Parathyroid adenoma (tissue), 2 donors: ENCODE data around the gene NRTN.

Source experiments
- H2AFZ ChIP-seq: fragments of 300-600 bp; sonication (generic); one replicate; pipeline ENCODE4 v1.7.0; 2017; ENCODE audit warnings: antibody characterized with exemption, mild to moderate bottlenecking
- H3K27ac ChIP-seq: fragments of 300-600 bp; sonication (generic); one replicate; pipeline ENCODE4 v1.7.0; 2017
- H3K27me3 ChIP-seq: fragments of 300-600 bp; sonication (generic); one replicate; pipeline ENCODE4 v1.7.0; 2017; ENCODE audit warnings: low read length; ENCODE audit not compliant: control insufficient read depth, insufficient read depth
- H3K36me3 ChIP-seq: fragments of 300-600 bp; sonication (generic); one replicate; pipeline ENCODE4 v1.7.0; 2017; ENCODE audit warnings: low read length; ENCODE audit not compliant: control insufficient read depth, insufficient read depth
- H3K4me1 ChIP-seq: fragments of 300-600 bp; sonication (generic); one replicate; pipeline ENCODE4 v1.7.0; 2017; ENCODE audit warnings: control low read depth
- H3K4me2 ChIP-seq: fragments of 300-600 bp; sonication (generic); one replicate; pipeline ENCODE4 v1.7.0; 2017; ENCODE audit warnings: low read length
- H3K4me3 ChIP-seq: fragments of 300-600 bp; sonication (generic); one replicate; pipeline ENCODE4 v1.7.0; 2017; ENCODE audit warnings: low read depth, low read length
- H3K79me2 ChIP-seq: fragments of 300-600 bp; sonication (generic); one replicate; pipeline ENCODE4 v1.7.0; 2017; ENCODE audit warnings: control low read depth
- H3K9ac ChIP-seq: fragments of 300-600 bp; sonication (generic); one replicate; pipeline ENCODE4 v1.7.0; 2017; ENCODE audit warnings: mild to moderate bottlenecking
- H3K9me3 ChIP-seq: fragments of 300-600 bp; sonication (generic); one replicate; pipeline ENCODE4 v1.7.0; 2017; ENCODE audit warnings: low read length; ENCODE audit not compliant: control insufficient read depth
- TF ChIP-seq, protein P1 (sequence below): fragments of 300-600 bp; sonication (generic); IDR thresholded peaks from one replicate; pipeline ENCODE4 v1.7.0; 2017; ENCODE audit warnings: antibody characterized with exemption, mild to moderate bottlenecking
- donor health status: primary hyperparathyroidism.

NRTN gene

DNA sequence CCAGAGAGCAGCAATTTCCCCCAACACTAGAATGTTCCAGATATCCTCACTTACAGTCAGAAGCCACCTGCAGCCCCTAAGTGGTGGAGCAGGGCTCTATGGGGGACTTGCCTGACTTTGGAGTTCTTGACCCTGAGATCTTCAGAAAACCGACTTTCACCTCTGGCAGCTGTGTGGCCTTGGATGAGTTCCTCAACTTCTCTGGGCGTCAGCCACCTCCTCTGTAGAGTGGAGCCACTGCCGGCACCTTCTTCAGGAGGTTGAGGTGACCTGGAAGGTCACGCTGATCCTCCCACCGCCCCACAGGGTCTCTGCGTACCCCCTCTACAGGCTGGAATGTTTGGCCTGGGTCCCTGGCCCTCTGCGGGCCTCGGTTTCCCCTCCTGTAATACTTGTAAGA lies 72.6 kb downstream of the NRTN start:
- TF ChIP-seq, protein P1, sequence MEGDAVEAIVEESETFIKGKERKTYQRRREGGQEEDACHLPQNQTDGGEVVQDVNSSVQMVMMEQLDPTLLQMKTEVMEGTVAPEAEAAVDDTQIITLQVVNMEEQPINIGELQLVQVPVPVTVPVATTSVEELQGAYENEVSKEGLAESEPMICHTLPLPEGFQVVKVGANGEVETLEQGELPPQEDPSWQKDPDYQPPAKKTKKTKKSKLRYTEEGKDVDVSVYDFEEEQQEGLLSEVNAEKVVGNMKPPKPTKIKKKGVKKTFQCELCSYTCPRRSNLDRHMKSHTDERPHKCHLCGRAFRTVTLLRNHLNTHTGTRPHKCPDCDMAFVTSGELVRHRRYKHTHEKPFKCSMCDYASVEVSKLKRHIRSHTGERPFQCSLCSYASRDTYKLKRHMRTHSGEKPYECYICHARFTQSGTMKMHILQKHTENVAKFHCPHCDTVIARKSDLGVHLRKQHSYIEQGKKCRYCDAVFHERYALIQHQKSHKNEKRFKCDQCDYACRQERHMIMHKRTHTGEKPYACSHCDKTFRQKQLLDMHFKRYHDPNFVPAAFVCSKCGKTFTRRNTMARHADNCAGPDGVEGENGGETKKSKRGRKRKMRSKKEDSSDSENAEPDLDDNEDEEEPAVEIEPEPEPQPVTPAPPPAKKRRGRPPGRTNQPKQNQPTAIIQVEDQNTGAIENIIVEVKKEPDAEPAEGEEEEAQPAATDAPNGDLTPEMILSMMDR = no peak
- Histone ChIP-seq H3K4me2 (no peak overlapping the region), H3K4me3 (no peak overlapping the region), H3K9ac (no peak overlapping the region), H3K27me3 (no peaks in the 10 kb centered on the region), H3K79me2 (no peaks in the 10 kb centered on the region), H3K9me3 (no peaks in the 10 kb centered on the region), H3K27ac (no peak overlapping the region), H3K4me1 (no peaks in the 10 kb centered on the region), H2AFZ (no peak overlapping the region), H3K36me3 (no peaks in the 10 kb centered on the region)

DNA sequence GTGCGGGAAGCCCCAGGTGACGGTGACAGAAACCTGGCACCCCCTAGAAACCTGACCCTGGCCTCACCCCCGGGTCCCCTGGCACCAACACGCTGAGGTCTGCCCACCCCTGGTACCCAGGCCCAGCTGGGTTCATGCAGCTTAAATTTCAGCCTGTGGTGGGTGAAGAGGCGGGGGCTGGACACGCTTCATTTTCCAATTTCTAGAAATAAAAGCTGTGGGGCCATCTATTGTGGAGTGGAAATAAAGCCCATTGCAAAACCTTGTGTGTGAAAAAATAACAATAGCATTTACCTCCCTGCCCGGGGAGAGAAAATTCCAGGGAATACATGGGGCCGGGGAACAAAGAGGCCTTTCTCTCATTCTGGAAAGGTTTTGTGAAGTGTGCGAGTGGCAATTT lies 73.0 kb downstream of the NRTN start:
- TF ChIP-seq, protein P1 = no peak
- no peak overlapping the region for H3K4me2 ChIP-seq
- H3K4me3 ChIP-seq = no peak overlapping the region
- H3K9me3 ChIP-seq = no peaks in the 10 kb centered on the region
- H3K27ac ChIP-seq = no peak overlapping the region
- H3K27me3 ChIP-seq = no peaks in the 10 kb centered on the region
- no peaks in the 10 kb centered on the region for H3K79me2 ChIP-seq
- H3K4me1 ChIP-seq = no peaks in the 10 kb centered on the region
- H3K36me3 ChIP-seq = no peaks in the 10 kb centered on the region
- H2AFZ ChIP-seq = no peak overlapping the region
- no peak overlapping the region for H3K9ac ChIP-seq
